Measurements from ENCODE around the gene CORO2B. TPM values are rescaled to one million over a fixed set of nuclear protein-coding genes. Genes with fewer than 3 reads are reported as not detected.

The CORO2B gene
- total and polyA plus RNA-seq, 9 of the 15 experiments (the other 6 are each of a cell fraction or from before 2014, with no cell fraction given) = not detected

- H3K4me2 ChIP-seq (ENCODE audit: insufficient read depth, low read length) = no peak overlapping the region
- H3K9ac ChIP-seq (ENCODE audit: insufficient read depth in 1 of 2, low read depth in 2 of 2, low read length in 2 of 2) = no peak overlapping the region
- ChIA-PET CTCF (ENCODE audit: low intra/inter-chr PET ratio) (no interaction called here), POLR2A (no interaction called here)
- no peak overlapping the region for H3K4me3 ChIP-seq
- 5% methylated on average over 2 of the region's 2 CpGs for WGBS (ENCODE audit: insufficient coverage, low coverage, missing lambda C conversion rate)
- peaks cover 6% of the 10 kb centered on the region; the same call in 1 of the 2 replicates for H4K20me1 ChIP-seq (replicated peaks; ENCODE audit: control insufficient read depth, insufficient read depth, low read length)
- intact Hi-C loops (cut with micrococcal nuclease) (no loop called here), in situ Hi-C loops (cut with MboI) (no loop called here)
- H3K79me2 ChIP-seq (ENCODE audit: control insufficient read depth, insufficient read depth, low read length) = no peaks in the 10 kb centered on the region
- no peak overlapping the region for H2AFZ ChIP-seq (ENCODE audit: low read depth, low read length)
- BruUV-seq (replicated peaks) = no TSS peak
- ATAC-seq (no peak), DNase-seq (ENCODE audit: extremely low read depth in 1 of 4, low spot score in 3 of 4) (no peak), FAIRE-seq (no peak)
- H3K36me3 ChIP-seq (ENCODE audit: control insufficient read depth, insufficient read depth, low read length) = no peaks in the 10 kb centered on the region
- H3K4me1 ChIP-seq (replicated peaks in 1 of 2; ENCODE audit: control insufficient read depth in 2 of 2, insufficient read depth in 2 of 2, low read length in 2 of 2) = no peaks in the 10 kb centered on the region; a peak in 1 of 5 replicates
- H3K27me3 ChIP-seq (ENCODE audit: control insufficient read depth in 2 of 2, insufficient read depth in 2 of 2, low read length in 2 of 2) = peaks cover 2 to 44% of the 10 kb centered on the region in 2 experiments; a peak in 4 of 5 replicates
- H3K9me3 ChIP-seq (replicated peaks; ENCODE audit: control insufficient read depth, insufficient read depth, low read depth, low read length) = no peaks in the 10 kb centered on the region
- TF ChIP-seq, protein P1, sequence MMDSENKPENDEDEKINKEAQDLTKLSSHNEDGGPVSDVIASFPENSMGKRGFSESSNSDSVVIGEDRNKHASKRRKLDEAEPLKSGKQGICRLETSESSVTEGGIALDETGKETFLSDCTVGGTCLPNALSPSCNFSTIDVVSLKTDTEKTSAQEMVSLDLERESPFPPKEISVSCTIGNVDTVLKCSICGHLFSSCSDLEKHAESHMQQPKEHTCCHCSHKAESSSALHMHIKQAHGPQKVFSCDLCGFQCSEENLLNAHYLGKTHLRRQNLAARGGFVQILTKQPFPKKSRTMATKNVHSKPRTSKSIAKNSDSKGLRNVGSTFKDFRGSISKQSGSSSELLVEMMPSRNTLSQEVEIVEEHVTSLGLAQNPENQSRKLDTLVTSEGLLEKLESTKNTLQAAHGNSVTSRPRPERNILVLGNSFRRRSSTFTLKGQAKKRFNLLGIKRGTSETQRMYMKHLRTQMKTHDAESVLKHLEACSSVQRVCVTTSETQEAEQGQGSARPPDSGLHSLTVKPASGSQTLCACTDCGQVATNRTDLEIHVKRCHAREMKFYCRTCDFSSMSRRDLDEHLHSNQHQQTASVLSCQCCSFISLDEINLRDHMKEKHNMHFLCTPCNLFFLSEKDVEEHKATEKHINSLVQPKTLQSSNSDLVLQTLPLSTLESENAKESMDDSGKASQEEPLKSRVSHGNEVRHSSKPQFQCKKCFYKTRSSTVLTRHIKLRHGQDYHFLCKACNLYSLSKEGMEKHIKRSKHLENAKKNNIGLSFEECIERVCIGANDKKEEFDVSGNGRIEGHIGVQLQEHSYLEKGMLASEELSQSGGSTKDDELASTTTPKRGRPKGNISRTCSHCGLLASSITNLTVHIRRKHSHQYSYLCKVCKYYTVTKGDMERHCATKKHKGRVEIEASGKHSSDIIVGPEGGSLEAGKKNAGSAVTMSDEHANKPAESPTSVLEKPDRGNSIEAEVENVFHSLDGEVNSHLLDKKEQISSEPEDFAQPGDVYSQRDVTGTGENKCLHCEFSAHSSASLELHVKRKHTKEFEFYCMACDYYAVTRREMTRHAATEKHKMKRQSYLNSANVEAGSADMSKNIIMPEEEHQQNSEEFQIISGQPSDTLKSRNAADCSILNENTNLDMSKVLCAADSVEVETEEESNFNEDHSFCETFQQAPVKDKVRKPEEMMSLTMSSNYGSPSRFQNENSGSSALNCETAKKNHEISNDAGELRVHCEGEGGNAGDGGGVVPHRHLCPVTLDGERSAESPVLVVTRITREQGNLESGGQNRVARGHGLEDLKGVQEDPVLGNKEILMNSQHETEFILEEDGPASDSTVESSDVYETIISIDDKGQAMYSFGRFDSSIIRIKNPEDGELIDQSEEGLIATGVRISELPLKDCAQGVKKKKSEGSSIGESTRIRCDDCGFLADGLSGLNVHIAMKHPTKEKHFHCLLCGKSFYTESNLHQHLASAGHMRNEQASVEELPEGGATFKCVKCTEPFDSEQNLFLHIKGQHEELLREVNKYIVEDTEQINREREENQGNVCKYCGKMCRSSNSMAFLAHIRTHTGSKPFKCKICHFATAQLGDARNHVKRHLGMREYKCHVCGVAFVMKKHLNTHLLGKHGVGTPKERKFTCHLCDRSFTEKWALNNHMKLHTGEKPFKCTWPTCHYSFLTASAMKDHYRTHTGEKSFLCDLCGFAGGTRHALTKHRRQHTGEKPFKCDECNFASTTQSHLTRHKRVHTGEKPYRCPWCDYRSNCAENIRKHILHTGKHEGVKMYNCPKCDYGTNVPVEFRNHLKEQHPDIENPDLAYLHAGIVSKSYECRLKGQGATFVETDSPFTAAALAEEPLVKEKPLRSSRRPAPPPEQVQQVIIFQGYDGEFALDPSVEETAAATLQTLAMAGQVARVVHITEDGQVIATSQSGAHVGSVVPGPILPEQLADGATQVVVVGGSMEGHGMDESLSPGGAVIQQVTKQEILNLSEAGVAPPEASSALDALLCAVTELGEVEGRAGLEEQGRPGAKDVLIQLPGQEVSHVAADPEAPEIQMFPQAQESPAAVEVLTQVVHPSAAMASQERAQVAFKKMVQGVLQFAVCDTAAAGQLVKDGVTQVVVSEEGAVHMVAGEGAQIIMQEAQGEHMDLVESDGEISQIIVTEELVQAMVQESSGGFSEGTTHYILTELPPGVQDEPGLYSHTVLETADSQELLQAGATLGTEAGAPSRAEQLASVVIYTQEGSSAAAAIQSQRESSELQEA (IDR thresholded peaks at IDR 0.05; ENCODE audit: low read depth) = no peak
- TF ChIP-seq NR2C1 (IDR thresholded peaks at IDR 0.05) (no peak), NR2C1 (tag; IDR thresholded peaks at IDR 0.05) (no peak), TCF7L2 (IDR thresholded peaks at IDR 0.05; ENCODE audit: low read depth, low read length) (no peak), ZNF282 (CRISPR knock-in tag; IDR thresholded peaks at IDR 0.05) (no peak), NFATC3 (IDR thresholded peaks at IDR 0.05) (no peak), KDM2B (CRISPR knock-in tag; IDR thresholded peaks at IDR 0.05) (no peak), ZC3H11A (IDR thresholded peaks at IDR 0.05; ENCODE audit: low read depth, low read length) (no peak), HMG20B (CRISPR knock-in tag; IDR thresholded peaks at IDR 0.05) (no peak)
- no peaks in the 10 kb centered on the region for H3K9me1 ChIP-seq (ENCODE audit: control insufficient read depth, insufficient read depth, low read length)
- no peak overlapping the region for H3K27ac ChIP-seq (ENCODE audit: extremely low read depth, low read depth, low read length)
These were observed 60.2 kb downstream of the CORO2B start for GRCh38 chr15:68638953-68639515.

Measured in K562 (cell line).